OCI-LY7 (cell line): Measurements from ENCODE around the gene TCERG1L.

Source experiments
- EZH2phosphoT487 ChIP-seq: fragments of 200-600 bp; sonication (generic); IDR thresholded peaks from 2 replicates; pipeline ENCODE4 v1.6.1; 2018; ENCODE audit warnings: low read depth, borderline replicate concordance, mild to moderate bottlenecking, mixed run types, antibody characterized with exemption, low read length, moderate library complexity, mixed read lengths
- TF ChIP-seq, protein P1 (sequence below): fragments of 200-600 bp; sonication (generic); conservative IDR thresholded peaks from 2 replicates; pipeline ENCODE4 v1.5.1; 2014; ENCODE audit warnings: mild to moderate bottlenecking, antibody characterized with exemption, low read length, moderate library complexity, mixed read lengths

DNA sequence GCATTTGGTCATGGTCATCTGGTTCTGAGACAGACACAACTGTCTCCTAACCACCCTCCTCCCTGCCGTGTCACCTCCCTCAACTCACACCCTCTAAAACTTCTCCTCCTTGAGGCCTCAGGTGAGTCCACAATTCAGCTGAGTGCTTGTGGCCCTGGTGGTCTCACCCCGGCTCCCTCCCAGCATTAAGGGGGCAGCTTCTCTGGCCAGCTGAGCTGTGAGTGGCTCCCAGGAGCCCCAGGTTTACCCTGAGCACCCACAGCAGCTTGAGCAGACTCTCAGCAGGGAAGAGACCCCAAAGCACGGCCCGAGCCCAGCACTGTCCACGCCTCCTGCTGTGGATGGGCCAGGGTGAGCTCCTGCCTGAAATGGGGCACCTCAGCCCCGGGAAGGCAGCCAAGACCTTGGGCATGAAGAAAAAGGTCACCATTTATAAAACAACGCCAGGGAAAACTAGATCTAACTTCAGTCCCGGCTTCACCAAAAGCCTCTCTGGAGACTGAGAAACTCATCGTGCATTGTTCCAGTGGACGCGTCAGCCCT, 201.2 kb downstream of the TCERG1L start:
- TF ChIP-seq, protein P1, sequence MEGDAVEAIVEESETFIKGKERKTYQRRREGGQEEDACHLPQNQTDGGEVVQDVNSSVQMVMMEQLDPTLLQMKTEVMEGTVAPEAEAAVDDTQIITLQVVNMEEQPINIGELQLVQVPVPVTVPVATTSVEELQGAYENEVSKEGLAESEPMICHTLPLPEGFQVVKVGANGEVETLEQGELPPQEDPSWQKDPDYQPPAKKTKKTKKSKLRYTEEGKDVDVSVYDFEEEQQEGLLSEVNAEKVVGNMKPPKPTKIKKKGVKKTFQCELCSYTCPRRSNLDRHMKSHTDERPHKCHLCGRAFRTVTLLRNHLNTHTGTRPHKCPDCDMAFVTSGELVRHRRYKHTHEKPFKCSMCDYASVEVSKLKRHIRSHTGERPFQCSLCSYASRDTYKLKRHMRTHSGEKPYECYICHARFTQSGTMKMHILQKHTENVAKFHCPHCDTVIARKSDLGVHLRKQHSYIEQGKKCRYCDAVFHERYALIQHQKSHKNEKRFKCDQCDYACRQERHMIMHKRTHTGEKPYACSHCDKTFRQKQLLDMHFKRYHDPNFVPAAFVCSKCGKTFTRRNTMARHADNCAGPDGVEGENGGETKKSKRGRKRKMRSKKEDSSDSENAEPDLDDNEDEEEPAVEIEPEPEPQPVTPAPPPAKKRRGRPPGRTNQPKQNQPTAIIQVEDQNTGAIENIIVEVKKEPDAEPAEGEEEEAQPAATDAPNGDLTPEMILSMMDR, result no peak
- TF ChIP-seq EZH2phosphoT487, result no peak
